ENCODE data around the gene CTBS.
A peak's percentile ranks its signal among the peaks of the same experiment; 100 is the strongest.
"Not testable (repeated sequence)": the region's sequence is repeated elsewhere in the genome, so short reads cannot be mapped to it uniquely, and the experiment has no call there.

The CTBS gene

DNA sequence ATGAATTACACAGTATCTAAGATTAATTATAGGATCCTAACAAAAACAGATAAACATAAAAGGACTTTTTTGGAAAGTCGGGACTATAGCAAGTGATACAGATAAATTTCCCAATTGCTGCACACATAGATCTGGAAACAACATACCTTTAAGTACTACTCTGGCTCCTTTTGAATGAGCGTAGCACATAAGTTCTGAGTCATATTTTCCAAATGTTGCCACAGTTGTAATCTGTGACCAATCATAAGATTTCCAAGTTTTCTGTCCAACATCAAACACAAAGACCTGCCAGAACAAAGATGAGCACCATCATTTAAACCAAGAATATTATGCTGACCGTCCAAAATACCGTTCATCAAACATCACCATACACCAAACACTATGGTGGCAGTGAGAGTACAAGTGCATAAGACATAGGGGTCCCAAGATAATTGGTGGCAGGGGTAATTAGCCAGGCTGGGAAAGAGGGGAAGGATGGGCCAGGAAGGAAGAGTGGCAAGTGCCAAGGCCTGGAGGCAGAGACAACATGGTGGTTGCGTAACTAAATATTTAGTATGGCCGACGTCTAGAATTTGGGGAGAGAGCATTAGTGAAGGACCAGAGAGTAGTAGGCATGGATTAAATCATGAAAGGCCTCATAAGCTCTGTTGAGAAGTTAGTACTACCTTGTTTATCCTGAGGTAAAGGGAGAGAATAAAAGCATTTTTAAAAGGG lies 3.6 kb downstream of the CTBS start:
- Mint-ChIP-seq H3K4me3 (peak overlapping the region; percentile 0), H3K36me3 (ENCODE audit: low read depth) (peaks cover 47% of the 10 kb centered on the region), H3K27me3 (no peaks in the 10 kb centered on the region), H3K27ac (peak overlapping the region; percentile 54), H3K4me1 (ENCODE audit: low read depth) (peaks cover 60% of the 10 kb centered on the region), H3K9me3 (peaks cover 4% of the 10 kb centered on the region)

DNA sequence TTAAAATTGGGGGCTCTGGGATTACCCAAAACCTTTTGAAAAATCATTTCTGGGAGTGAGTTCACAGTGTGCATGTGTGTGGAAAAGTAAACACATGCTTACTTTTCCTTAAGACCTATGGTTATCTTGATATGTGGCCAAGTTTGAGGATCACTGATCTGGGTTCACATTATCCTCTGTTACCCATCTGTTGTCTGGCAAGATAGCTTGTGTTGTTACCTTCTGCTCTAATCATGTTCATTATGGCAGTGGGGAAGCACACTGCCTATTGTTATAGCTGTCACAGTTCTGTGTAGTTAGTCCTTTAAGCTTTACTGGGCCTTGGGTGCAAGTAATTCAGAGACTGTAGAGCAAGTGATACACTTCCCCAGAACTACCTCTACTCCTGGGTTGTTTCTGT lies 5.0 kb downstream of the CTBS start:
- no peak overlapping the region for H3K27ac Mint-ChIP-seq
- H3K4me3 Mint-ChIP-seq, result no peak overlapping the region
- H3K9me3 Mint-ChIP-seq, result peaks cover 4% of the 10 kb centered on the region
- H3K27me3 Mint-ChIP-seq, result no peaks in the 10 kb centered on the region
- H3K4me1 Mint-ChIP-seq (ENCODE audit: low read depth), result peaks cover 53% of the 10 kb centered on the region
- H3K36me3 Mint-ChIP-seq (ENCODE audit: low read depth), result peaks cover 47% of the 10 kb centered on the region

DNA sequence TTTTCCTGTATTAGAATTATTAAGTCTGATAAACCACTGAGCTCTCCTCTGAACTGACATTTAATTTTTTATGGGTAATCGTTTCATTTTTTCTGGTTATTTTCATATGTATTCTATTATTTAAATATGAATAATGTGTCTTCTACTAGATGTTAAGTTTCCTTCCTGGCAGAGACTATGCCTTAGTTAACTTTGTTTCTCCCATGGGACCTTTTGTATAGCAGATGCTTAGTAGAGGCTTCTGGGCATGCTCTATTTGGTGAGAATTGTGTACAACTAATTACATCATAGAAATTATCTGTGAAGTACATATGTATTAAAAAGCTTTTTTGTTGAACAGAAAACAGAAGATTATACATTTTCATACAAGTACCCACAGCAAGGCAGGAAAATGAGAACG lies 23.4 kb downstream of the CTBS start:
- no peaks in the 10 kb centered on the region for H3K36me3 Mint-ChIP-seq (ENCODE audit: low read depth)
- no peaks in the 10 kb centered on the region for H3K9me3 Mint-ChIP-seq
- no peak overlapping the region for H3K27ac Mint-ChIP-seq
- no peaks in the 10 kb centered on the region for H3K27me3 Mint-ChIP-seq
- H3K4me3 Mint-ChIP-seq, result no peak overlapping the region
- no peaks in the 10 kb centered on the region for H3K4me1 Mint-ChIP-seq (ENCODE audit: low read depth)

DNA sequence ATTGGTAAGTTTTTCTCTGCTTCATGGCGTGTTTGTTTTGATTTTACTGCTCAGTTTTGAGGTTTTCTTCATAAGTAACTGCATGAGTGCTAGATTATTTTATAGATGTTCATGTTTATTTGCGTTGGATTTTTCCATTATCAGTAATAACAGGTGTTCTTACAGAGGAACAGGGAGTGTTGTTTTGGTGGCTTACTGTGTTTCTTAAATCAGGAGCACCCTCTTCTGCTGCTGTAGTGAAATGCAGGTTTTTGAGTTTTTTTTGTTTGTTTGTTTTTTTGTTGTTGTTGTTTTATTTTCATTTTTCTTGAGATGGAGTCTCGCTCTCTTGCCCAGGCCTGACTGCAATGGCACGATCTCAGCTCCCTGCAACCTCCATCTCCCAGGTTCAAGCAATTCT lies 32.6 kb downstream of the CTBS start:
- Mint-ChIP-seq H3K4me1 (ENCODE audit: low read depth) (peaks cover 23% of the 10 kb centered on the region), H3K9me3 (no peaks in the 10 kb centered on the region), H3K27ac (no peak overlapping the region), H3K4me3 (no peak overlapping the region), H3K27me3 (no peaks in the 10 kb centered on the region), H3K36me3 (ENCODE audit: low read depth) (peaks cover 27% of the 10 kb centered on the region)

DNA sequence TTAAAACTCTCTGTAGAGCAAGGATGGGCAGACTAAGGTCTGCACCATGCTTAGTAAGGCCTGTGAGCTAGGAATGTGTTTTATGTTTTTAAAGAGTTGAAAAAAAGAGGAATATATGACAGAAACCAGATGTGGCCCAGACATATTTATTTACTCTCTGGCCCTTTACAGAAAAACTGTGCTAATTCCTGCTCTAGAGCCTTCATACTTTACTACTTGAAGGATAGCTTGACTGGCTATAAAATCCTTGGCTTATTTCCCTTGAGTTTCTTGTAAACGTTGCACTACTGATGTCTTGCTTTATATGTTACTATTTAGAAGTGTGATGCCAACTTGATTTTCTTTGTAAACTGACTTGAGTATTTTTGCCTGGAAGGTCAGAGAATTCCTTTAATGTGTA lies 33.5 kb downstream of the CTBS start:
- Mint-ChIP-seq H3K27me3 (no peaks in the 10 kb centered on the region), H3K4me1 (ENCODE audit: low read depth) (peaks cover 23% of the 10 kb centered on the region), H3K9me3 (no peaks in the 10 kb centered on the region), H3K27ac (no peak overlapping the region), H3K4me3 (no peak overlapping the region), H3K36me3 (ENCODE audit: low read depth) (peaks cover 27% of the 10 kb centered on the region)

DNA sequence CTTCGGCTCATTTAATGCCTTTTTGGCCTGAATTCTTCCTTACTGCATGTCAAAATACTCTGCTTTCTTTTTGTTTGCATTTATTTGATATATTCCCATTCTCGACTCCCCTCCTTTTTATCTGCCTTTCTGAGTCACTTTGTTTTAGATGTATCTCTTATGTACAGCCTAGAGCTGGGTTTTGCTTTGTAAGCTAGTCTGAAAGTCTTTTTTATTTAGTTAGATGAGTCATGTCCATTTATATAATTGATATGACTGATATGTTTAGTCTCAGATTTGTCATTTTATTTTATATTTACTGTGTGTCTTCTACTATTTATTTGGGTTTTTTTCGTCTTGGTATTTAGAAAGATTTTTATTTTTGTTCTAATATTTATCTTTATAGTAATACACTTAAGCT lies 34.3 kb downstream of the CTBS start:
- Mint-ChIP-seq H3K4me1 (ENCODE audit: low read depth) (peaks cover 23% of the 10 kb centered on the region), H3K36me3 (ENCODE audit: low read depth) (peaks cover 27% of the 10 kb centered on the region), H3K27me3 (no peaks in the 10 kb centered on the region), H3K4me3 (no peak overlapping the region), H3K9me3 (no peaks in the 10 kb centered on the region), H3K27ac (peak overlapping the region; percentile 43)

DNA sequence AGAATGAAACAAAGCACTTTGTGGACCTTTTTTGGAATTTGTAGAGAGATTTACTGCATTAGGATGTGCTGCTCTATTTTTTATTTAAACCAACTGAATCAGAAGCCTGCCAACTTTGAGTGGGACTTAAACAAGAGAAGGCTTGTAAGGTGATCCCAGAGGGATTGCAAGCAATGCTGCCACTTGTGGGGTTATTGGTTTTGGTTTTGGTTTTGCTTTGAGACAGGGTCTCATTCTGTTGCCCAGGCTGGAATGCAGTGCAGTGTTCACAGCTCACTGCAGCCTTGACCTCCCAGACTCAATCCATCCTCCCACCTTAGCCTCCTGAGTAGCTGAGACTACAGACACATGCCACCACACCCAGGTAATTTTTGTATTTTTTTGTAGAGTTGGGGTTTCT lies 35.6 kb downstream of the CTBS start:
- Mint-ChIP-seq H3K36me3 (ENCODE audit: low read depth) (peaks cover 27% of the 10 kb centered on the region), H3K4me3 (no peak overlapping the region), H3K27me3 (no peaks in the 10 kb centered on the region), H3K27ac (no peak overlapping the region), H3K4me1 (ENCODE audit: low read depth) (peaks cover 23% of the 10 kb centered on the region), H3K9me3 (no peaks in the 10 kb centered on the region)

DNA sequence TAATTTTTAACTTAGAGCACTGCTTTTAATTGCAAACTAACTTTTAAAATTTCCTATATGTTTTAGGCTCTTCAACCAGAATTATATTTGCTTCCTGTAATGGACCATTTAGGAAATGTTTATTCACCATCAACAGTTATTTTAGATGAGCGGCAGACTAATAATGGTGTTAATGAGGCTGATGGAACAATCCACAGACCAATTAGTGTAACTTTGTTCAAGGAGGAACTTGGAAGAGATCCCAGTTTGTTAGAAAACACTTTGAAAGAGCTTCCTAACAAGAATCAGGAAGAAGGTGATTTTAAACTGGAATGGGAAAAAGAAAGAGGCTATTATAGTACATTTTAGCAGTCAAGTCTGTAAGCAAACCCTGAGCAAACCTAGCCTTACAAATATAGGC lies 48.5 kb downstream of the CTBS start:
- Mint-ChIP-seq H3K9me3 (no peaks in the 10 kb centered on the region), H3K27me3 (no peaks in the 10 kb centered on the region), H3K36me3 (ENCODE audit: low read depth) (peaks cover 7% of the 10 kb centered on the region), H3K4me1 (ENCODE audit: low read depth) (no peaks in the 10 kb centered on the region), H3K4me3 (no peak overlapping the region), H3K27ac (no peak overlapping the region)

DNA sequence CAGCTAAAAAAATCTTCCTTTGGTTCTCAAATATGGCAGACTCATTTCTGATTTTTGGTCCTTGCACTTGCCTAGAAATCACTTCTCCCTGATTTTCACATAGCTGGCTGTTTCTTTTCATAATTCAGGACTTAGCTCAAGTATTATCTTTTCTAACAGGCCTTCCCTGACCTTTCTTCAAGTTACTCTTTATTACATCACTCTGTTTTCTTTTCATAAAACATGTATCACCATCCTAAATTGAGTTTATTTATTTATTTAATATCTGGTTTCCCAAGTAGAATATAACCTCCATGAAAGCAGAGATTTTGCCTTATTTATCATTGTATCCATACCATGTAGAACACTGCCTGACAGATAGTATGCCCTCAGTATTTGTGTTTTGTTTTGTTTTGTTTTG lies 49.6 kb downstream of the CTBS start:
- H3K36me3 Mint-ChIP-seq (ENCODE audit: low read depth), result peaks cover 7% of the 10 kb centered on the region
- no peaks in the 10 kb centered on the region for H3K9me3 Mint-ChIP-seq
- no peaks in the 10 kb centered on the region for H3K4me1 Mint-ChIP-seq (ENCODE audit: low read depth)
- H3K27ac Mint-ChIP-seq, result no peak overlapping the region
- H3K27me3 Mint-ChIP-seq, result no peaks in the 10 kb centered on the region
- no peak overlapping the region for H3K4me3 Mint-ChIP-seq

DNA sequence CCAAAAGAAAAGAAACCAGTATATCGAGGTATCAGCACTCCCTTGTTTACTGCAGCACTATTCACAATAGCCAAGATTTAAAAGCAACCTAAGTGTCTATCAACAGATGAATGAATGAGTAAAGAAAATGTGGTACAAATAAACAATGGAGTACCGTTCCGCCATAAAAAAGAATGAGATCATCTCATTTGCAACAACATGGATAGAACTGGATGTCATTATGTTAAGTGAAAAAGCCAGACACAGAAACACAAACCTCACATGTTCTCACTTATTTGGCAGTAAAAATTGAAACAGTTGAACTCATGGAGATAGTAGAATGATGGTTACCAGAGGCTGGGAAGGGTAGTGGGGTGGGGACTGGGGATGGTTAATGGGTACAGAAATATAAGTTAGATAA lies 63.6 kb downstream of the CTBS start:
- H3K4me1 Mint-ChIP-seq (ENCODE audit: low read depth), result peaks cover 12% of the 10 kb centered on the region
- peaks cover 9% of the 10 kb centered on the region for H3K36me3 Mint-ChIP-seq (ENCODE audit: low read depth)
- H3K4me3 Mint-ChIP-seq, result no peak overlapping the region

DNA sequence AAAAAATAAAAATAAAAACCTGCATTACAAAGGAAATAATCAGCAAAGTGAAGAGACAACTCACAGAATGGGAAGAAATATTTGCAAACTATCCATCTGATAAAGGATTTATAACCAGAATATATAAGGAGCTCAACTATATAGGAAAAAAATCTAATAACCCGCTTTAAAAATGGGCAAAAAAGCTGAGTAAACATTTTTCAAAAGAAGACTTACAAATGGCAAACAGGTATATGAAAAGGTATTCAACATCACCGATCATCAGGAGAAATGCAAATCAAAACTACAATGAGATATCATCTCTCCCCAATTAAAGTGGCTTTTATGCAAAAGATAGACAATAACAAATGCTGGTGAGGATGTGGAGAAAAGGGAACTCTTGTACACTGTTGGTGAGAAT lies 64.1 kb downstream of the CTBS start:
- Mint-ChIP-seq H3K27ac (no peak overlapping the region), H3K27me3 (no peaks in the 10 kb centered on the region), H3K9me3 (peaks cover 4% of the 10 kb centered on the region), H3K36me3 (ENCODE audit: low read depth) (peaks cover 14% of the 10 kb centered on the region), H3K4me1 (ENCODE audit: low read depth) (peaks cover 14% of the 10 kb centered on the region), H3K4me3 (no peak overlapping the region)

More for the DNA sequence above, 63.6 kb downstream of the CTBS start:
- H3K27ac Mint-ChIP-seq, result no peak overlapping the region
- H3K27me3 Mint-ChIP-seq, result no peaks in the 10 kb centered on the region
- H3K9me3 Mint-ChIP-seq, result peaks cover 4% of the 10 kb centered on the region

DNA sequence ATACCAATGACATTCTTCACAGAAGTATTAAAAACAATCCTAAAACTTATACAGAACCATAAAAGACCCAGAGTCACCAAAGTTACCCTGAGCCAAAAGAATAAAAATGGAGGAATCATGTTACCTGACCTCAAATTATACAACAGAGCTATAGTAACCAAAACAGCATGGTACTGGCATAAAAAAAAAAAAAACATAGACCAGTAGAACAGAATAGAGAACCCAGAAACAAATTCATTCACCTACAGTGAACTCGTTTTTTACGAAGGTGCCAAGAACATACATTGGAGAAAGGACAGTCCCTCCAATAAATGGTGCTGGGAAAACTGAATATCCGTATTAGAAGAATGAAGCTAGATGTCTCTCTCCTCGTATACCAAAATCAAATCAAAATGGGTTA lies 65.2 kb downstream of the CTBS start:
- H3K4me1 Mint-ChIP-seq (ENCODE audit: low read depth), result peaks cover 25% of the 10 kb centered on the region
- H3K9me3 Mint-ChIP-seq, result peaks cover 4% of the 10 kb centered on the region
- peaks cover 24% of the 10 kb centered on the region for H3K36me3 Mint-ChIP-seq (ENCODE audit: low read depth)
- no peaks in the 10 kb centered on the region for H3K27me3 Mint-ChIP-seq
- no peak overlapping the region for H3K27ac Mint-ChIP-seq
- H3K4me3 Mint-ChIP-seq, result no peak overlapping the region

DNA sequence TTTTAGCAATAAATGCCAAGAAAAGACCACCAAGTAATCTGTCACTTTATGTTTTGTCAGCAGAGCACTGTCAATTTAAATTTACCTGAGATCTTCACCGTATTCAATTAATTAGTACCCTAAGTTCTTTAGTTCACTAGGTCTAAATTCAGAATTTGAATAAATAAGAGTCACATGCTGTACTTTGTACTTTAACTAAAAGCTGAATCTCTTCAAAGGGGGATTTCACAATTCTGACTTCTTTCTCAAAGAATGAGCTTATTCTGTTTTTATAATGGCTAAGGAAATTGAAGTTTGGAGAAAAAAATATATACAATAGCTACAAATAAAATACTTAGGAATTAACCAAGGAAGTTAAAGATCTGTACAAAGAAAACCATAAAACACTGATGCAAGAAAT lies 65.7 kb downstream of the CTBS start:
- Mint-ChIP-seq H3K4me3 (no peak overlapping the region), H3K27ac (no peak overlapping the region), H3K9me3 (peaks cover 4% of the 10 kb centered on the region), H3K36me3 (ENCODE audit: low read depth) (peaks cover 24% of the 10 kb centered on the region), H3K4me1 (ENCODE audit: low read depth) (peaks cover 31% of the 10 kb centered on the region), H3K27me3 (no peaks in the 10 kb centered on the region)

DNA sequence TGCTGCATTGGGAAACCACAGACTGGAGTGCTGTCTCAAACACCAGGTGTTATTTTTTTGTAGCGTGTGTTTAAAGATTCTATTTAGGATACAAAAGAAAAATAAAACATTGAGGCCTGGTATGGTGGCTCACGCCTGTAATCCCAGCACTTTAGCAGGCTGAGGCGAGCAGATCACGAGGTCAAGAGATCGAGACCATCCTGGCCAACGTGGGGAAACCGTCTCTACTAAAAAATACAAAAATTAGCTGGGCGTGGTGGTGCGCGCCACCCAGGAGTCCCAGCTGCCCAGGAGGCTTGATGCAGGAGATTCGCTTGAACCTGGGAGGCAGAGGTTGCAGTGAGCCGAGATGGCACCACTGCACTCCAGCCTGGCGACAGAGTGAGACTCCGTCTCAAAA lies 66.4 kb downstream of the CTBS start:
- H3K36me3 Mint-ChIP-seq (ENCODE audit: low read depth), result peaks cover 24% of the 10 kb centered on the region
- H3K9me3 Mint-ChIP-seq, H3K27me3 Mint-ChIP-seq, H3K4me3 Mint-ChIP-seq, H3K27ac Mint-ChIP-seq: not testable (repeated sequence)
- peaks cover 37% of the 10 kb centered on the region for H3K4me1 Mint-ChIP-seq (ENCODE audit: low read depth)

DNA sequence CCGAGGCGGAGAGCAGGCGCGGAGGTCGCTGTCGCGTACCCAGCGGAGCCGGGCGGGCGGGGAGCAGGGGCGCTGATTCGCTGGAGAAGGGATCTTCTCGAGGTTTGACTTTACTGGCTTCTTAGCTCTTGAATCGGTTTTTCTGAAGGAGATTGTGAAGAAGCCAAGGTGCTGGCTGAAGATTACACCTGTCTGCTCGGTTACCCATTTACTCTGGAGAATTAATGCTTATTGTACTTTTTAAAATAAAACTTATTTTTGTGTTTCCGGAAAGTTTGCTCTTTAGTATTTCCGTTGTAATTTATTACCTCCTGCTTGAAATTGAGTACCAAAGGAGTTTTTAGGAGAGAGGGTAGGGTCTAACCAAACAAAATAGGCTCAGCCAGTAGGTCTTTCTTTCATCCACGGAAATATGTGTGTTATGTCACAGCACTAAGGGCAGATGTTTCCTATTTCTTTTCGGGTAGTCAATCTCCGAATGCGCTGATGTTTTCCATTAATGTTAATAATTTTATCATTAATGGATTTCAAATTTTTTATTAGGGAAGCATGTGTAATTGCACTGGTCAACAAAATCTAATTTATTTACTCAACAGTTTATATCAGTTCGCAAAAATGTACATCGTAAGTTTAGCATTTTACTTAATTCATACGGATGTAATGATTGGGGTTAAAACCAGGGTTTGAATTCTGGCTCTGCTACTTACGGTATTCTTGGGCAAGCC lies 67.3 kb downstream of the CTBS start:
- no peaks in the 10 kb centered on the region for H3K27me3 Mint-ChIP-seq
- peaks cover 45% of the 10 kb centered on the region for H3K4me1 Mint-ChIP-seq (ENCODE audit: low read depth)
- H3K27ac Mint-ChIP-seq, result peak overlapping the region; percentile 93
- peaks cover 4% of the 10 kb centered on the region for H3K9me3 Mint-ChIP-seq
- H3K4me3 Mint-ChIP-seq, result peak overlapping the region; percentile 93
- peaks cover 24% of the 10 kb centered on the region for H3K36me3 Mint-ChIP-seq (ENCODE audit: low read depth)

All from stimulated activated naive CD8-positive, alpha-beta T cell treated with anti-CD3 and anti-CD28 coated beads, Interleukin-15, Interleukin-2, amounts not matched to agents 100 ng/mL and 50 ng/mL, for 24 hours (primary cell).